Epithelial cell of alveolus of lung (primary cell): ENCODE measurements around the gene RARB. TPM values are rescaled to one million over a fixed set of nuclear protein-coding genes. Genes with fewer than 3 reads are reported as not detected.

ENCODE experiments used
- total RNA-seq: library from RNA; depleted of rRNA; stranded (reverse); fragments of >200 nt; gene quantifications from 2 replicates; pipeline ENCODE4 v1.2.1, GENCODE V29; 2015

RARB gene
- total RNA-seq = 20.8 and 30.8 TPM in 2 replicates

GRCh38 chr3:25427942-25428788, at the start of gene RARB:
RARB (plus strand) TSS chr3:25428263; CDS start chr3:25428732, 469 bp downstream.

Other genes starting within 250 kb of the RARB start
- 66.0 and 74.6 TPM in 2 replicates for gene TOP2B, start 236.6 kb downstream of the RARB start, total RNA-seq